HEK293 (cell line): ENCODE results near the gene FAF2.

Source experiments
- BCL11A ChIP-seq: fragments of 450-650 bp; formaldehyde crosslinking; IDR thresholded peaks from 2 replicates; pipeline ENCODE4 v1.5.1; 2016; ENCODE audit warnings: low read depth, missing biosample characterization, missing genetic modification characterization
- PATZ1 ChIP-seq: fragments of 450-650 bp; formaldehyde crosslinking; IDR thresholded peaks from 2 replicates; pipeline ENCODE4 v1.5.1; 2016; ENCODE audit warnings: missing biosample characterization, missing genetic modification characterization
- PBX3 ChIP-seq: sonication (generic); formaldehyde crosslinking; IDR thresholded peaks from 2 replicates; pipeline ENCODE4 v1.8.1; 2022; ENCODE audit warnings: mild to moderate bottlenecking, moderate library complexity, missing genetic modification reagents
- REST ChIP-seq: fragments of 450-650 bp; formaldehyde crosslinking; IDR thresholded peaks from 2 replicates; pipeline ENCODE4 v1.5.1; 2016; ENCODE audit warnings: missing biosample characterization, missing genetic modification characterization
- YY1 ChIP-seq: fragments of 450-650 bp; formaldehyde crosslinking; IDR thresholded peaks from 2 replicates; pipeline ENCODE4 v1.5.1; 2018; ENCODE audit warnings: missing biosample characterization, missing genetic modification characterization
- ZBTB26 ChIP-seq: fragments of 450-650 bp; formaldehyde crosslinking; optimal IDR thresholded peaks from 2 replicates; pipeline ENCODE3; 2016; ENCODE audit warnings: missing biosample characterization, mild to moderate bottlenecking, missing genetic modification characterization
- ZNF121 ChIP-seq: fragments of 450-650 bp; formaldehyde crosslinking; IDR thresholded peaks from 2 replicates; pipeline ENCODE4 v1.5.1; 2016; ENCODE audit warnings: missing biosample characterization, missing genetic modification characterization
- ZNF132 ChIP-seq: fragments of 450-650 bp; formaldehyde crosslinking; IDR thresholded peaks from 2 replicates; pipeline ENCODE4 v1.5.1; 2017; ENCODE audit warnings: missing biosample characterization, missing genetic modification characterization, borderline replicate concordance
- ZNF140 ChIP-seq: fragments of 450-650 bp; formaldehyde crosslinking; IDR thresholded peaks from 2 replicates; pipeline ENCODE4 v1.5.1; 2016; ENCODE audit warnings: missing biosample characterization, missing genetic modification characterization
- ZNF274 ChIP-seq, 2 experiments: fragments of 200-500 bp in 1 of 2; fragments of 450-650 bp in 1 of 2; sonication (Bioruptor generic) in 1 of 2; formaldehyde crosslinking in 1 of 2; IDR thresholded peaks; 2 replicates each; pipeline versions ENCODE4 v1.5.1 to v1.6.1; 2014 to 2016; ENCODE audit warnings: borderline replicate concordance in 1 of 2, inconsistent platforms in 1 of 2, low read length in 1 of 2, missing biosample characterization in 1 of 2, missing genetic modification characterization in 1 of 2
- ZNF324 ChIP-seq: fragments of 450-650 bp; formaldehyde crosslinking; IDR thresholded peaks from 2 replicates; pipeline ENCODE4 v1.5.1; 2016; ENCODE audit warnings: missing biosample characterization, missing genetic modification characterization
- ZNF354C ChIP-seq: fragments of 450-650 bp; formaldehyde crosslinking; IDR thresholded peaks from 2 replicates; pipeline ENCODE4 v1.5.1; 2016; ENCODE audit warnings: missing biosample characterization, missing genetic modification characterization, low read depth, borderline replicate concordance
- ZNF777 ChIP-seq: fragments of 450-650 bp; formaldehyde crosslinking; IDR thresholded peaks from 2 replicates; pipeline ENCODE4 v1.5.1; 2017; ENCODE audit warnings: missing biosample characterization, missing genetic modification characterization, borderline replicate concordance
- TF ChIP-seq, protein P1 (sequence below): fragments of 450-650 bp; formaldehyde crosslinking; IDR thresholded peaks from 2 replicates; pipeline ENCODE4 v1.5.1; 2016; ENCODE audit warnings: missing biosample characterization, missing genetic modification characterization

- TF ChIP-seq ZNF274 (IDR thresholded peaks at IDR 0.05; ENCODE audit: low read length), result no peak
- no peak for TF ChIP-seq ZNF274 (tag by site-specific recombination; IDR thresholded peaks at IDR 0.05; ENCODE audit: borderline replicate concordance)
- no peak for TF ChIP-seq ZBTB26 (tag by site-specific recombination)
- TF ChIP-seq, protein P1, sequence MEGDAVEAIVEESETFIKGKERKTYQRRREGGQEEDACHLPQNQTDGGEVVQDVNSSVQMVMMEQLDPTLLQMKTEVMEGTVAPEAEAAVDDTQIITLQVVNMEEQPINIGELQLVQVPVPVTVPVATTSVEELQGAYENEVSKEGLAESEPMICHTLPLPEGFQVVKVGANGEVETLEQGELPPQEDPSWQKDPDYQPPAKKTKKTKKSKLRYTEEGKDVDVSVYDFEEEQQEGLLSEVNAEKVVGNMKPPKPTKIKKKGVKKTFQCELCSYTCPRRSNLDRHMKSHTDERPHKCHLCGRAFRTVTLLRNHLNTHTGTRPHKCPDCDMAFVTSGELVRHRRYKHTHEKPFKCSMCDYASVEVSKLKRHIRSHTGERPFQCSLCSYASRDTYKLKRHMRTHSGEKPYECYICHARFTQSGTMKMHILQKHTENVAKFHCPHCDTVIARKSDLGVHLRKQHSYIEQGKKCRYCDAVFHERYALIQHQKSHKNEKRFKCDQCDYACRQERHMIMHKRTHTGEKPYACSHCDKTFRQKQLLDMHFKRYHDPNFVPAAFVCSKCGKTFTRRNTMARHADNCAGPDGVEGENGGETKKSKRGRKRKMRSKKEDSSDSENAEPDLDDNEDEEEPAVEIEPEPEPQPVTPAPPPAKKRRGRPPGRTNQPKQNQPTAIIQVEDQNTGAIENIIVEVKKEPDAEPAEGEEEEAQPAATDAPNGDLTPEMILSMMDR (tag by site-specific recombination), result no peak
- TF ChIP-seq PATZ1 (tag by site-specific recombination), result no peak
- TF ChIP-seq ZNF140 (tag by site-specific recombination), result no peak
- no peak for TF ChIP-seq ZNF132 (tag by site-specific recombination)
- TF ChIP-seq BCL11A (tag by site-specific recombination), result no peak
- no peak for TF ChIP-seq REST
- TF ChIP-seq ZNF354C, result no peak
- no peak for TF ChIP-seq ZNF324 (tag by site-specific recombination)
- TF ChIP-seq PBX3 (CRISPR knock-in tag), result no peak
- TF ChIP-seq ZNF121 (tag by site-specific recombination), result no peak
- no peak for TF ChIP-seq YY1 (tag by site-specific recombination)
- no peak for TF ChIP-seq ZNF777 (tag by site-specific recombination)
Observed at GRCh38 chr5:176420972-176421544, 27.1 kb upstream of the FAF2 start.
